HG02759 (cell line): ENCODE results near the gene AATK.
"Not testable (repeated sequence)": the region's sequence is repeated elsewhere in the genome, so short reads cannot be mapped to it uniquely, and the experiment has no call there.

Experiments
- ATAC-seq: cut with Tn5 transposase; IDR thresholded peaks from one replicate; pipeline ENCODE4 v1.9.1; 2021; ENCODE audit warnings: mild to moderate bottlenecking, moderate library complexity; ENCODE audit not compliant: unreplicated experiment

The AATK gene

GRCh38 chr17:81146208-81146607 is 19.8 kb downstream of the AATK start:
- not testable (repeated sequence) for ATAC-seq

GRCh38 chr17:81144423-81144781 is 21.6 kb downstream of the AATK start:
- no peak for ATAC-seq

- no peak for ATAC-seq
These were observed 22.2 kb downstream of the AATK start for GRCh38 chr17:81143717-81144422.

- no peak for ATAC-seq
These were observed 22.9 kb downstream of the AATK start for GRCh38 chr17:81143200-81143527.

- ATAC-seq: no peak
These were observed 23.5 kb downstream of the AATK start for GRCh38 chr17:81142301-81143199.

GRCh38 chr17:81140695-81141094 is 25.3 kb downstream of the AATK start:
- no peak for ATAC-seq

DNA sequence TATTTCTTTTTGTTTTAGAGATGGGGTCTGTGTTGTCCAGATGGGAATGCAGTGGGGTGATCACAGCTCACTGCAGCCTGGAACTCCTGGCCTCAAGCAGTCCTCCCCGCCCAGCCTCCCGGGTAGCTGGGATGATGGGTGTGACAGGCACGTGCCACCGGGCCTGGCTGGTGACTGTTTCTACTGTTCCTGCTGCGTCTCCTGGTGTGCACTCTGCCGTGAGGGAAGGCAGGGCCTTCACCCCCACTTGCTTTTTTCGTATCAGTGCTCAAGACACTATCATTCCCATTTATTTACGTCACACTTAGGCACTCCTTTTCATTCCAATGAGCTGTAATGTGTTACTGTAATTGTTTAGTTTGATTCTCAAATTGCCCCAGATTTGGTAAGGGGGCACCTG is 26.0 kb downstream of the AATK start:
- ATAC-seq: no peak

- no peak for ATAC-seq
These were observed 26.6 kb downstream of the AATK start for GRCh38 chr17:81139428-81139827.

- no peak for ATAC-seq
These were observed 27.5 kb downstream of the AATK start for GRCh38 chr17:81138500-81138899.

GRCh38 chr17:81138083-81138482 is 27.9 kb downstream of the AATK start:
- ATAC-seq: no peak

DNA sequence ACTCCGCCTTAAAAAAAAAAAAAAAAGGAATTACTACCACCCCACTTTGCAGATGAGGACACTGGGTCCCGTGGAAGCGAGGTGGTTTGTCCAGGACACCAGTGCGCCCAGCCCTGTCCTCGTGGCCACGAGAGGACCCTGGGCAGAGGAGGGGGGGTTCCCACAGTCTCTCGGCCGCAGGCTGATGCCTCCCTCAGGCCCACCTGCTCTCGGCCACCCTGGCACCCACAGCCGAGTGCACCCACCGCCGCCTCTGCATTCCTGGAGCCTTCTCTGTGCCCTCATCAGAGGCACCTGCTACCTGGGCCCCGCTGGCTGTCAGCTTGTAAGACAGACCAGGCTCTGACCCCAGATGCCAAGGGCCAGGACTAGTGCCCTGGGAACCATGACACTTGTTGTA is 28.8 kb downstream of the AATK start:
- no peak for ATAC-seq

- ATAC-seq: no peak
These were observed 29.7 kb downstream of the AATK start for GRCh38 chr17:81136366-81136765.

- ATAC-seq: no peak
These were observed 30.3 kb downstream of the AATK start for GRCh38 chr17:81135505-81136278.

GRCh38 chr17:81134064-81134781 is 31.8 kb downstream of the AATK start:
- ATAC-seq: no peak

DNA sequence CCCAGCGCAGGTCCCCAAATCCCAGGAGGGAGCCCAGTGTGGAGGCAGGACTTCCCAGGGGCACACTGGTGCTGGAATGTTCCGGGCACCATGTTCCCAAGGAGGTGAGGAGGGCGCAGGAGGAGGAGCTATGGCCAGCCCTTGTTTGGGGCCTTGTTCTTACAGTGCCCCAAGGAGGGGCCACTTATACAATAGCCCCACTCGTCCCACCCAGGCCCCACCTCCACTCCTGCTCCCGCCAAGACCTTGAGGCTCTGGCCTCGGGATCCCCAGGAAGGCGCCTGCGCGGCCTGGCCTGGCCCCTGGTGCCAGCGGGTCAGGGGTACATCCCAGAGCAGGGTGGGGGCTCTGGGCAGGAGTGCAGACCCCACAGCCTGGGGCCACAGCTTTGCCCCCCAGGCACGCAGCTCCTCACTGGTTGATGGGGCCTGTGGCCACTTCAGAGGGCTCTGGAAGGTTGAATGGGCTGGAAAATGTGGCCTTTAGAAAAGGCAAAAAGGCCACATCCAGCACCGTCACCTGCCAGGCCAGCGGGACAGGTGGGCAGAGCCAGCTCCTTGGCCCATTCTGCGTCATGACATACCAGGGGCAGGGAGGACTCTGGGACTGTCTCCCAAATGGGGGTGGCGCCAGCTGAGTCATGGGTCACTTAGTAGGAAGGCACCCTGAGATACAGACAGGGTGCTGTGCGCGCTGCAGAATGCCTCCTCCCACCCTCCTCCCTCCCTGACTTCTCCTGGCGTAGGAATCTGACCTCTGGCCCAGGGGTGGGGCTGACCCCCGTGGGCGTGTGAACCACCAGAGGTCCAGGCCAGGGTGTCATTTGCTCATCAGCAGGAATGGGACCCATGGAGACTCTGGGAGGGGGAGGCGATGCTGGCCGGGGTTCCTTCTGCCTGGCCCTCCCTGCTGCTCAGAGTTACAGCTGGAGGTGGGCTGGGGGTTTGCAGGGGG is 33.0 kb downstream of the AATK start:
- no peak for ATAC-seq

DNA sequence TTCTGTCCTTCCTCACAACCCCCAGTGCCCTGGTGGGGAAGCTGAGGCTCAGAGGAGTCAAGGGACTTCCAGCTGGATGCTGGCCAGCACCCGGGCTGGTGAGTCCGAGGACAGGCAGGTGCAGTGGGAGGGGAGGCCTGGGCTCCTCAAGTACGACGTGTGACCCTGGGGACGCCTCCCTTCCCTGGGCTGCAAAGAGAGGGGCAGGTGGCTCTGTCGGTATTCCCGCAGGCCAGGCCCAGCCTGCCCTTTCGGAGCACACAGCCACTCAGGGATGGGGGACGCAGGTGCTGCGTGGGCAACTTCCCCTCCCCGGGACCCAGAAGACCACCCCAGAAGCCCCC is 33.9 kb downstream of the AATK start:
- ATAC-seq: no peak

DNA sequence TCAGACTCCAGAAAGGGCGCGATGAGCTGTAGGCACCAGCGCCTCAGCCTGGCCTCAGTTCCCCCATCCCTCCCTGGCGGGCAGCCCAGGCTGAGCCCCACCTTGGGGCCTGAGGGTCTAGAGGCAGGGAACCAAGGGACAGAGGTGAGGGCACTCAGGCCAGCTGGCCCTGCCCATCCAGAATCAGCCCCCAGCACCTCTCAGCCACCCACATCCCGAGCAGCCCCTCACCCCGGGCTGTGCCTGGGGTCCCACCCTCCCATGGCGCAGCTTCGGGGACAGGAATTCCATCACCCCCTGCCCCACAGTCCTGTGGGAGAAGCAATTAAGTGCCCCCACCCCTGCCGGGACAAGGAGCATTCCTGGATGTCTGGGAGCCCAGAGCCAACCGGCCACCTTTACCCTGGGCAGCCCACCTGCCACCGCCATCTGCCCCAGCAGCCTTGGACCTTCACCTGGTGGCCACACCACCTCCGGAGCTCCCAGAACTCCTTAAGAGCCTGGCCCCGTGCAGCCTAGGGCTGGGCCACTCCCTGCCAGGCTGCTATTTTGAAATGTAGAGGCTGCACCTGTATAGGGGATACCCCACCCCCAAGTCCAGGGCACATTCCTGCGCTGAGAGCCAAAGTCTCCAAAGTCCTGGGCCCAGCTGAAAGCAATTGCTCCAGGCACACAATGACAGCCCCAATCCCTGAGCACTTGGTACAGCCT is 34.4 kb downstream of the AATK start:
- ATAC-seq: no peak

DNA sequence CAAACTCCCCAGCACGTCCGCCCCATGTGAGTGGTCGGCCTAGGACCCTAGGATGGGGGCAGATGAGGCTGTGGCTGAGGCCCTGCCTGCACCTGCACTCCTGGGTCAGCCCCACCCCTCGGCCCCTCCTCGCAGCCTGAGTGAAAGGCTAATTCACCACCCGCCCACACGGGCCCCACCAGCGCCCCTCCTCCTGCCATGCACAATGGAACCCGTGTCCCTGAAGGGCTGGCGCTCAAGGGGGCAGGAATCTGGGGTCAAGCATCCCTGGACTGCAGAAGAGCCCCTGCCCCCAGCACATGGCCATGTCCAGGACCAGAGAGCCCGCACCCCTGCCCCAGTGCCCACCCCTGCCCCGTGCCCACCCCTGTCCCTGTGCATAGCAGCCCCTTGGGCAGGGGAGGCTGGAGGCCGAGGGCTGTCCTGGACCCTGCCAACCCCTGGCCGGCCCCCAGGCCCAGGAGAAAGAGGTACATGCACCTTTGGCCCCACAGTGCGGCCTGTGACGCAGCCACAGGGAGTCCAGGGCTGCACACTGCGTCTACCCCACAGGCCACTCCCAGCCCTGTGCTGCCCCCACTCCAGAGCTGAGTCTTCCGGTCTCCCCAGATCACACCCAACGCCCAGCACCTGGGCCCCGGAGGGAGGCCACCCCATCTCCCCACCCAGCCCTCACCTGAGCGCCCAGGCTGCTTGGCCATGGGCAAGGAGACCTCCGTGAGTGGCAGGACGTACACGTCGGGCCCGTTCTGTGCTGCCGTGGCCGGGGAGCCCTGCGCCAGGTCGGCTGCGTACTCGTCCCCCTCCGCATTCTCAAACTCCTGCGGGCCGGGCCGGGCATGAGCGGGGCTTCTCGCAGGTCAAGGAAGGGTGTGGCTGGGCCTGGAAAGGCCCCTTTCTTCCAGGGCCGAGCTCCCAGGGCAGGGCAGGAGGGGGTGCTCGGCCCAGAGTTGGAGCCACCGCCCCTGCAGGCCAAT is 35.3 kb downstream of the AATK start:
- ATAC-seq: no peak
